ENCODE measurements around the gene GDNF.

Gene GDNF

GRCh38 chr5:37804401-37804800 lies 35.4 kb downstream of the GDNF start:
- Histone ChIP-seq H3K4me1 (ENCODE audit: control insufficient read depth, insufficient read depth, low read depth, low read length) (no peaks in the 10 kb centered on the region), H3K4ac (ENCODE audit: low read depth in 1 of 2, low read length in 2 of 2) (no peak overlapping the region), H2BK12ac (ENCODE audit: low read length in 2 of 2) (no peak overlapping the region), H3K27ac (ENCODE audit: low read length, poor library complexity, severe bottlenecking) (no peak overlapping the region), H3K36me3 (ENCODE audit: control insufficient read depth in 1 of 2, insufficient read depth in 2 of 2, low read depth in 1 of 2, low read length in 2 of 2) (no peaks in the 10 kb centered on the region), H4K8ac (ENCODE audit: low read length) (no peak overlapping the region), H3K4me3 (ENCODE audit: insufficient read depth in 1 of 2, low read depth in 1 of 2, low read length in 2 of 2) (no peak overlapping the region), H3K9me3 (ENCODE audit: control insufficient read depth, low read length) (peaks cover 4% of the 10 kb centered on the region), H2AK5ac (ENCODE audit: low read length, severe bottlenecking) (no peak overlapping the region), H4K91ac (ENCODE audit: low read length) (no peak overlapping the region), H3K9ac (ENCODE audit: low read length) (no peak overlapping the region), H3K79me1 (replicated peaks; ENCODE audit: low read length, poor library complexity, severe bottlenecking) (no peaks in the 10 kb centered on the region), H3K27me3 (ENCODE audit: control insufficient read depth in 1 of 2, insufficient read depth in 1 of 2, low read length in 2 of 2) (no peaks in the 10 kb centered on the region), H2AFZ (ENCODE audit: low read depth, low read length) (no peak overlapping the region), H2BK5ac (ENCODE audit: low read depth, low read length, poor library complexity, severe bottlenecking) (no peak overlapping the region), H3K23ac (ENCODE audit: low read length in 2 of 2) (no peak overlapping the region), H3K4me2 (ENCODE audit: low read length, poor library complexity, severe bottlenecking) (no peak overlapping the region), H3K18ac (ENCODE audit: low read depth in 1 of 2, low read length in 2 of 2) (no peak overlapping the region), H2BK120ac (ENCODE audit: low read depth, low read length) (no peak overlapping the region), H3K14ac (ENCODE audit: low read length in 2 of 2) (no peak overlapping the region), H2BK15ac (ENCODE audit: low read depth, poor library complexity, severe bottlenecking) (no peak overlapping the region)
- WGBS, result 86% methylated on average over 2 of the region's 2 CpGs
- DNase-seq, result no peak

- Histone ChIP-seq H2BK15ac (ENCODE audit: low read depth, poor library complexity, severe bottlenecking) (no peak overlapping the region), H2BK12ac (ENCODE audit: low read length in 2 of 2) (no peak overlapping the region), H3K4ac (ENCODE audit: low read depth in 1 of 2, low read length in 2 of 2) (no peak overlapping the region), H3K27me3 (ENCODE audit: control insufficient read depth in 1 of 2, insufficient read depth in 1 of 2, low read length in 2 of 2) (no peaks in the 10 kb centered on the region), H3K4me3 (ENCODE audit: insufficient read depth in 1 of 2, low read depth in 1 of 2, low read length in 2 of 2) (no peak overlapping the region), H4K8ac (ENCODE audit: low read length) (no peak overlapping the region), H3K9me3 (ENCODE audit: control insufficient read depth, low read length) (peaks cover 4% of the 10 kb centered on the region), H2AK5ac (ENCODE audit: low read length, severe bottlenecking) (no peak overlapping the region), H2AFZ (ENCODE audit: low read depth, low read length) (no peak overlapping the region), H3K36me3 (ENCODE audit: control insufficient read depth in 1 of 2, insufficient read depth in 2 of 2, low read depth in 1 of 2, low read length in 2 of 2) (no peaks in the 10 kb centered on the region), H3K4me2 (ENCODE audit: low read length, poor library complexity, severe bottlenecking) (no peak overlapping the region), H3K23ac (ENCODE audit: low read length in 2 of 2) (no peak overlapping the region), H3K4me1 (ENCODE audit: control insufficient read depth, insufficient read depth, low read depth, low read length) (no peaks in the 10 kb centered on the region), H3K14ac (ENCODE audit: low read length in 2 of 2) (no peak overlapping the region), H2BK120ac (ENCODE audit: low read depth, low read length) (no peak overlapping the region), H3K79me1 (replicated peaks; ENCODE audit: low read length, poor library complexity, severe bottlenecking) (no peaks in the 10 kb centered on the region), H2BK5ac (ENCODE audit: low read depth, low read length, poor library complexity, severe bottlenecking) (no peak overlapping the region), H3K9ac (ENCODE audit: low read length) (no peak overlapping the region), H4K91ac (ENCODE audit: low read length) (no peak overlapping the region), H3K27ac (ENCODE audit: low read length, poor library complexity, severe bottlenecking) (no peak overlapping the region), H3K18ac (ENCODE audit: low read depth in 1 of 2, low read length in 2 of 2) (no peak overlapping the region)
- no peak for DNase-seq
- WGBS, result 44% methylated on average over 1 of the region's 1 CpG
Measured at GRCh38 chr5:37803487-37803886, 36.4 kb downstream of the GDNF start.

GRCh38 chr5:37801521-37801920 lies 38.3 kb downstream of the GDNF start:
- Histone ChIP-seq H3K27me3 (ENCODE audit: control insufficient read depth in 1 of 2, insufficient read depth in 1 of 2, low read length in 2 of 2) (no peaks in the 10 kb centered on the region), H4K91ac (ENCODE audit: low read length) (no peak overlapping the region), H3K4ac (ENCODE audit: low read depth in 1 of 2, low read length in 2 of 2) (no peak overlapping the region), H3K9me3 (ENCODE audit: control insufficient read depth, low read length) (peaks cover 4% of the 10 kb centered on the region), H2BK12ac (ENCODE audit: low read length in 2 of 2) (no peak overlapping the region), H2AK5ac (ENCODE audit: low read length, severe bottlenecking) (no peak overlapping the region), H3K18ac (ENCODE audit: low read depth in 1 of 2, low read length in 2 of 2) (no peak overlapping the region), H3K36me3 (ENCODE audit: control insufficient read depth in 1 of 2, insufficient read depth in 2 of 2, low read depth in 1 of 2, low read length in 2 of 2) (no peaks in the 10 kb centered on the region), H3K79me1 (replicated peaks; ENCODE audit: low read length, poor library complexity, severe bottlenecking) (no peaks in the 10 kb centered on the region), H2BK5ac (ENCODE audit: low read depth, low read length, poor library complexity, severe bottlenecking) (no peak overlapping the region), H3K4me3 (ENCODE audit: insufficient read depth in 1 of 2, low read depth in 1 of 2, low read length in 2 of 2) (no peak overlapping the region), H3K4me2 (ENCODE audit: low read length, poor library complexity, severe bottlenecking) (no peak overlapping the region), H3K23ac (ENCODE audit: low read length in 2 of 2) (no peak overlapping the region), H2AFZ (ENCODE audit: low read depth, low read length) (no peak overlapping the region), H3K9ac (ENCODE audit: low read length) (no peak overlapping the region), H3K4me1 (ENCODE audit: control insufficient read depth, insufficient read depth, low read depth, low read length) (no peaks in the 10 kb centered on the region), H3K27ac (ENCODE audit: low read length, poor library complexity, severe bottlenecking) (no peak overlapping the region), H4K8ac (ENCODE audit: low read length) (no peak overlapping the region), H2BK120ac (ENCODE audit: low read depth, low read length) (no peak overlapping the region), H3K14ac (ENCODE audit: low read length in 2 of 2) (no peak overlapping the region), H2BK15ac (ENCODE audit: low read depth, poor library complexity, severe bottlenecking) (no peak overlapping the region)
- 100% methylated on average over 2 of the region's 2 CpGs for WGBS
- no peak for DNase-seq

- no peak overlapping the region for H2BK15ac ChIP-seq (ENCODE audit: low read depth, poor library complexity, severe bottlenecking)
- DNase-seq, result peak; percentile 73
- WGBS, result 83% methylated on average over 2 of the region's 2 CpGs
- no peak overlapping the region for H3K9ac ChIP-seq (ENCODE audit: low read length)
- no peak overlapping the region for H2BK120ac ChIP-seq (ENCODE audit: low read depth, low read length)
- H3K4me2 ChIP-seq (ENCODE audit: low read length, poor library complexity, severe bottlenecking), result no peak overlapping the region
- H3K4me3 ChIP-seq (ENCODE audit: insufficient read depth in 1 of 2, low read depth in 1 of 2, low read length in 2 of 2), result no peak overlapping the region
- H4K91ac ChIP-seq (ENCODE audit: low read length), result no peak overlapping the region
- H3K27ac ChIP-seq (ENCODE audit: low read length, poor library complexity, severe bottlenecking), result no peak overlapping the region
- H3K79me1 ChIP-seq (replicated peaks; ENCODE audit: low read length, poor library complexity, severe bottlenecking), result no peaks in the 10 kb centered on the region
- H3K14ac ChIP-seq (ENCODE audit: low read length in 2 of 2), result no peak overlapping the region
- H2AFZ ChIP-seq (ENCODE audit: low read depth, low read length), result peak overlapping the region; percentile 3
- H3K23ac ChIP-seq (ENCODE audit: low read length in 2 of 2), result no peak overlapping the region
- no peaks in the 10 kb centered on the region for H3K36me3 ChIP-seq (ENCODE audit: control insufficient read depth in 1 of 2, insufficient read depth in 2 of 2, low read depth in 1 of 2, low read length in 2 of 2)
- no peak overlapping the region for H2BK5ac ChIP-seq (ENCODE audit: low read depth, low read length, poor library complexity, severe bottlenecking)
- H3K4me1 ChIP-seq (ENCODE audit: control insufficient read depth, insufficient read depth, low read depth, low read length), result no peaks in the 10 kb centered on the region
- H3K18ac ChIP-seq (ENCODE audit: low read depth in 1 of 2, low read length in 2 of 2), result no peak overlapping the region
- H3K4ac ChIP-seq (ENCODE audit: low read depth in 1 of 2, low read length in 2 of 2), result peak overlapping the region in 1 of 2 experiments; percentile 55
- peaks cover 15% of the 10 kb centered on the region for H3K9me3 ChIP-seq (ENCODE audit: control insufficient read depth, low read length)
- H2BK12ac ChIP-seq (ENCODE audit: low read length in 2 of 2), result no peak overlapping the region
- H4K8ac ChIP-seq (ENCODE audit: low read length), result no peak overlapping the region
- H2AK5ac ChIP-seq (ENCODE audit: low read length, severe bottlenecking), result no peak overlapping the region
- no peaks in the 10 kb centered on the region for H3K27me3 ChIP-seq (ENCODE audit: control insufficient read depth in 1 of 2, insufficient read depth in 1 of 2, low read length in 2 of 2)
Measured at GRCh38 chr5:37799865-37800421, 39.9 kb downstream of the GDNF start.

All from mesenchymal stem cell (in vitro differentiated cells and primary cell).